Smooth muscle cell (in vitro differentiated cells): ENCODE data around the gene CAMTA1. TPM values are rescaled to one million over a fixed set of nuclear protein-coding genes. Genes with fewer than 3 reads are reported as not detected.
A peak's percentile ranks its signal among the peaks of the same experiment; 100 is the strongest.

Experiments used
- DNase-seq: peaks from one replicate; lab custom pipeline; 2025; ENCODE audit not compliant: unreplicated experiment; lab: John Stamatoyannopoulos, UW
- H2AFZ ChIP-seq: fragments of 200-600 bp; sonication (generic); 2 replicates; pipeline ENCODE4 v1.6.0; 2016; ENCODE audit warnings: antibody characterized with exemption, low read depth, mild to moderate bottlenecking
- H3F3A ChIP-seq: fragments of 200-600 bp; sonication (generic); 2 replicates; pipeline ENCODE4 v1.6.0; 2017; ENCODE audit warnings: antibody characterized with exemption, low read depth
- H3K27ac ChIP-seq: fragments of 200-600 bp; sonication (generic); 2 replicates; pipeline ENCODE4 v1.5.1; 2016; ENCODE audit warnings: low read depth, mild to moderate bottlenecking
- H3K27me3 ChIP-seq: fragments of 200-600 bp; sonication (generic); 2 replicates; pipeline ENCODE4 v1.6.1; 2016; ENCODE audit warnings: low read depth, mild to moderate bottlenecking
- H3K36me3 ChIP-seq: fragments of 200-600 bp; sonication (generic); 2 replicates; pipeline ENCODE4 v1.5.1; 2016; ENCODE audit warnings: low read depth
- H3K4me1 ChIP-seq: fragments of 200-600 bp; sonication (generic); 2 replicates; pipeline ENCODE4 v1.5.1; 2016; ENCODE audit warnings: low read depth
- H3K4me2 ChIP-seq: fragments of 200-600 bp; sonication (generic); 2 replicates; pipeline ENCODE4 v1.6.0; 2016; ENCODE audit warnings: mild to moderate bottlenecking
- H3K4me3 ChIP-seq: fragments of 200-600 bp; sonication (generic); 2 replicates; pipeline ENCODE4 v1.5.1; 2016; ENCODE audit warnings: mild to moderate bottlenecking
- H3K79me2 ChIP-seq: fragments of 200-600 bp; sonication (generic); 2 replicates; pipeline ENCODE4 v1.6.0; 2016; ENCODE audit warnings: low read depth, mild to moderate bottlenecking
- H3K9ac ChIP-seq: fragments of 200-600 bp; sonication (generic); 2 replicates; pipeline ENCODE4 v1.6.0; 2016; ENCODE audit warnings: low read depth
- H3K9me3 ChIP-seq: fragments of 200-600 bp; sonication (generic); replicated peaks from 2 replicates; pipeline ENCODE4 v1.5.1; 2016; ENCODE audit warnings: low read depth
- H4K20me1 ChIP-seq: fragments of 200-600 bp; sonication (generic); 2 replicates; pipeline ENCODE4 v1.6.0; 2016; ENCODE audit warnings: low read depth
- CTCF ChIP-seq: fragments of 200-600 bp; sonication (generic); IDR thresholded peaks from 2 replicates; pipeline ENCODE4 v1.5.1; 2017; ENCODE audit warnings: borderline replicate concordance, mild to moderate bottlenecking, antibody characterized with exemption; ENCODE audit not compliant: insufficient read depth, poor library complexity, severe bottlenecking
- WGBS: methylation state at CpG from one replicate; pipeline ENCODE4 v1.1.7; 2016; ENCODE audit warnings: low lambda C conversion rate; 5-methylcytosine and 5-hydroxymethylcytosine counted together
- polyA plus RNA-seq: library from polyadenylated mRNA; unstranded; fragments of >200 nt; fragmentation: Nextera tagmentation; extraction: Ambion mirVana; gene quantifications from 2 replicates; pipeline ENCODE4 v1.2.1, GENCODE V29; 2016
- total RNA-seq: library from RNA; depleted of rRNA; stranded (reverse); fragments of >200 nt; gene quantifications from 2 replicates; pipeline ENCODE4 v1.2.3, GENCODE V29; 2014

Gene CAMTA1
- total and polyA plus RNA-seq, 2 experiments from 2014 or later = 139 to 145 TPM

GRCh38 chr1:6788946-6789345 is 3.7 kb downstream of the CAMTA1 start:
- Histone ChIP-seq H3K9ac (no peak overlapping the region), H4K20me1 (peaks cover 79% of the 10 kb centered on the region), H3K9me3 (no peaks in the 10 kb centered on the region), H3F3A (no peaks in the 10 kb centered on the region), H3K4me3 (no peak overlapping the region), H3K4me2 (no peak overlapping the region), H3K27ac (no peak overlapping the region), H3K36me3 (no peaks in the 10 kb centered on the region), H2AFZ (no peak overlapping the region), H3K27me3 (no peaks in the 10 kb centered on the region), H3K4me1 (peaks cover 12% of the 10 kb centered on the region), H3K79me2 (peaks cover 81% of the 10 kb centered on the region)
- DNase-seq = no peak
- TF ChIP-seq CTCF = no peak
- WGBS = 91% methylated on average over 2 of the region's 2 CpGs

GRCh38 chr1:6790146-6790545 is 4.9 kb downstream of the CAMTA1 start:
- Histone ChIP-seq H3K27ac (no peak overlapping the region), H3K36me3 (no peaks in the 10 kb centered on the region), H4K20me1 (peaks cover 91% of the 10 kb centered on the region), H3K4me1 (peaks cover 13% of the 10 kb centered on the region), H3K4me3 (no peak overlapping the region), H3K9me3 (no peaks in the 10 kb centered on the region), H3K9ac (no peak overlapping the region), H3K27me3 (no peaks in the 10 kb centered on the region), H3F3A (no peaks in the 10 kb centered on the region), H3K4me2 (no peak overlapping the region), H2AFZ (no peak overlapping the region), H3K79me2 (peaks cover 93% of the 10 kb centered on the region)
- 90% methylated on average over 2 of the region's 2 CpGs for WGBS
- no peak for TF ChIP-seq CTCF
- no peak for DNase-seq

- no peak overlapping the region for H3K27ac ChIP-seq
- H2AFZ ChIP-seq = no peak overlapping the region
- H3K9me3 ChIP-seq = no peaks in the 10 kb centered on the region
- no peak overlapping the region for H3K4me3 ChIP-seq
- H3F3A ChIP-seq = no peaks in the 10 kb centered on the region
- peak; percentile 44 for TF ChIP-seq CTCF
- peaks cover 85% of the 10 kb centered on the region for H4K20me1 ChIP-seq
- DNase-seq = no peak
- H3K27me3 ChIP-seq = no peaks in the 10 kb centered on the region
- 94% methylated on average over 2 of the region's 2 CpGs for WGBS
- H3K36me3 ChIP-seq = no peaks in the 10 kb centered on the region
- H3K4me2 ChIP-seq = no peak overlapping the region
- H3K79me2 ChIP-seq = peaks cover 91% of the 10 kb centered on the region
- H3K4me1 ChIP-seq = peaks cover 14% of the 10 kb centered on the region
- no peak overlapping the region for H3K9ac ChIP-seq
Measured at GRCh38 chr1:6794164-6794563, 8.9 kb downstream of the CAMTA1 start.

- Histone ChIP-seq H4K20me1 (peaks cover 83% of the 10 kb centered on the region), H3K4me1 (peaks cover 9% of the 10 kb centered on the region), H3K4me3 (no peak overlapping the region), H3K36me3 (no peaks in the 10 kb centered on the region), H3F3A (no peaks in the 10 kb centered on the region), H3K4me2 (no peak overlapping the region), H3K9ac (no peak overlapping the region), H3K79me2 (peaks cover 91% of the 10 kb centered on the region), H3K9me3 (no peaks in the 10 kb centered on the region), H3K27ac (peak overlapping the region; percentile 22), H3K27me3 (no peaks in the 10 kb centered on the region), H2AFZ (no peak overlapping the region)
- DNase-seq = no peak
- WGBS = 97% methylated on average over 4 of the region's 4 CpGs
- TF ChIP-seq CTCF = no peak
Measured at GRCh38 chr1:6795203-6795602, 9.9 kb downstream of the CAMTA1 start.
